Measurements from ENCODE around the gene ATP6V1C2.

DNA sequence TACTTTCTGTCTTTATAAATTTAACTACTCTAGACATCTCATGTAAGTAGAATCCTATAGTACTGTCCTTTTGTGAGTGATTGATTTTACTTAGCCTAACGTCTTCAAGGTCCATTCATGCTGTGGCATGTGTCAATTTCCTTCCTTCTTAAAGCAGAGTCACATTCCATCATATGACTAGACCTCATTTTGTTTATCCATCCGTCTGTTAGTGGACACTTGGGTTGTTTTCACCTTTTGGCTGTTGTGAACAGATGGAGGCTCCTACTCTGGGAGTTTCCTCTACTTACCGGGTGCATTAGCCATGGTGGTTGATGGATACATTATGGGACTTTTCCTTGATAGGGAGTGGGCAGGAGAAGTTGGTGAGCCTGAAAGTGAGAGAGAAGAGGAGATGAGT lies 97.6 kb downstream of the ATP6V1C2 start:
- TF ChIP-seq POLR2A (IDR thresholded peaks at IDR 0.05; ENCODE audit: low read depth, low read length) = no peak
- TF ChIP-seq, protein P1, sequence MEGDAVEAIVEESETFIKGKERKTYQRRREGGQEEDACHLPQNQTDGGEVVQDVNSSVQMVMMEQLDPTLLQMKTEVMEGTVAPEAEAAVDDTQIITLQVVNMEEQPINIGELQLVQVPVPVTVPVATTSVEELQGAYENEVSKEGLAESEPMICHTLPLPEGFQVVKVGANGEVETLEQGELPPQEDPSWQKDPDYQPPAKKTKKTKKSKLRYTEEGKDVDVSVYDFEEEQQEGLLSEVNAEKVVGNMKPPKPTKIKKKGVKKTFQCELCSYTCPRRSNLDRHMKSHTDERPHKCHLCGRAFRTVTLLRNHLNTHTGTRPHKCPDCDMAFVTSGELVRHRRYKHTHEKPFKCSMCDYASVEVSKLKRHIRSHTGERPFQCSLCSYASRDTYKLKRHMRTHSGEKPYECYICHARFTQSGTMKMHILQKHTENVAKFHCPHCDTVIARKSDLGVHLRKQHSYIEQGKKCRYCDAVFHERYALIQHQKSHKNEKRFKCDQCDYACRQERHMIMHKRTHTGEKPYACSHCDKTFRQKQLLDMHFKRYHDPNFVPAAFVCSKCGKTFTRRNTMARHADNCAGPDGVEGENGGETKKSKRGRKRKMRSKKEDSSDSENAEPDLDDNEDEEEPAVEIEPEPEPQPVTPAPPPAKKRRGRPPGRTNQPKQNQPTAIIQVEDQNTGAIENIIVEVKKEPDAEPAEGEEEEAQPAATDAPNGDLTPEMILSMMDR (IDR thresholded peaks at IDR 0.05; ENCODE audit: extremely low read depth in 1 of 2, insufficient read depth in 1 of 2, low read depth in 1 of 2, low read length in 2 of 2) = no peak

All from endothelial cell of umbilical vein (primary cell).